H1 (cell line): Measurements from ENCODE around the gene CEACAM20. TPM values are rescaled to one million over a fixed set of nuclear protein-coding genes. Genes with fewer than 3 reads are reported as not detected.

Source experiments
- polyA plus RNA-seq, 7 experiments: library from polyadenylated mRNA; depleted of rRNA in 3 of 7; stranded (reverse) in 5 of 7; unstranded in 2 of 7; fragments of >200 nt in 5 of 7; fragments of 200-250 nt in 2 of 7; gene quantifications; 1 replicate in 5 of 7; 2 replicates in 1 of 7; 4 replicates in 1 of 7; pipeline versions ENCODE4 v1.2.1 to v1.2.3, GENCODE V29; 2011 to 2013; ENCODE audit warnings: missing spikeins in 2 of 7, mixed read lengths in 2 of 7
- total RNA-seq: library from RNA; stranded (reverse); fragmentation: NEBNext Ultra II Directional; extraction: Animal tissue kit (Norgen Biotek cat#: 25700); gene quantifications from 2 replicates; pipeline ENCODE4 v1.2.1, GENCODE V29; 2021
- TF ChIP-seq, protein P1 (sequence below): IDR thresholded peaks from 2 replicates; pipeline ENCODE4 v1.6.1; 2012; ENCODE audit warnings: inconsistent platforms

CEACAM20 gene
- total and polyA plus RNA-seq, 2 of the 8 experiments (the other 6 are each of a cell fraction or from before 2014, with no cell fraction given), result not detected

DNA sequence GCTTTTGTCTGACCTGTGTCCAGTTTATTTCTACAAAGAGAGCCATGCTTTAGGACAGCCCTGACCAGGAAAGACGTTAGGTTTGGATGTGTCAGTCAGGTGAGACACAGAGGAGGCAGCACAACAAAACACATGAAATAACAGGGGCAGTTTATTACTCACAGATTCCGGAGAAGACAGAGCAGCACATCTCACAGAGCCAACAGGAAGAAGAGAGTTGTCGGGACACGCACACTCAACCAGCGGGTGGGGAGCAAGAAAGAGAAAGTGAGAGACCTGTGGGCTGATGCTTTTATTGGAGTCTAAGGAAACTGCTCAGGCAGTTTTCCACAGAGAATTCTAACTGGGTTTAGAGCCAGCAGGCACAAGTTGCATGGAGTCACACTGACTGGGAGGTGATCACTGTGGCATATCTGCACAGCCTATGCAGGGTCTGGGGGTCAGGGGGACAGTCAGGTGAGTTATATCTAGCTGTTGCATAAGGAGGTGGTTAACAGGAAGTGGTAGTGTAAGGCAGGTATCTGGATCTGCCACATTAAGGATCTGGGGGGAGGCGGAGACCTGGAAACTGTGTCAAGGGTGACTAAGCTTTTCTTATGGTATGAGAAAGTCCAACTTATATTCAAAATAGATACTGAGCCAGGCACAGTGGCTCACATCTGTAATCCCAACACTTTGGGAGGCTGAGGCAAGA is 24.1 kb upstream of the CEACAM20 start (continued):
- TF ChIP-seq, protein P1, sequence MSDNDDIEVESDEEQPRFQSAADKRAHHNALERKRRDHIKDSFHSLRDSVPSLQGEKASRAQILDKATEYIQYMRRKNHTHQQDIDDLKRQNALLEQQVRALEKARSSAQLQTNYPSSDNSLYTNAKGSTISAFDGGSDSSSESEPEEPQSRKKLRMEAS, result no peak
- TF ChIP-seq, all 59 proteins: peak for 0
